Small intestine (tissue), 7 donors: Measurements from ENCODE around the gene PLK3. TPM values are rescaled to one million over a fixed set of nuclear protein-coding genes. Genes with fewer than 3 reads are reported as not detected.
"Not testable (repeated sequence)": the region's sequence is repeated elsewhere in the genome, so short reads cannot be mapped to it uniquely, and the experiment has no call there.

Experiments
- DNase-seq, 2 donors: peaks; one replicate each; pipeline versions ENCODE4 v3.0.0 to v3.0.0-alpha.2; 2013
- FAIRE-seq: peaks from 2 replicates; lab custom pipeline; 2012; peaks lifted over from hg19 to GRCh38; lab: Jason Lieb, UNC
- H3K27ac ChIP-seq, 3 donors: one replicate each; pipeline ENCODE4 v1.5.1; 2013; ENCODE audit warnings: low read length in 2 of 3, mild to moderate bottlenecking in 2 of 3, control low read depth in 1 of 3, inconsistent platforms in 1 of 3, low read depth in 1 of 3, moderate library complexity in 1 of 3
- H3K27me3 ChIP-seq, 3 donors: one replicate each; pipeline ENCODE4 v1.6.1; 2013; ENCODE audit warnings: low read length in 3 of 3, inconsistent platforms in 1 of 3; ENCODE audit not compliant: control insufficient read depth in 3 of 3, insufficient read depth in 3 of 3
- H3K36me3 ChIP-seq, 3 donors: one replicate each; pipeline ENCODE4 v1.6.1; 2013; ENCODE audit warnings: low read length in 3 of 3, inconsistent platforms in 1 of 3, low read depth in 1 of 3, mild to moderate bottlenecking in 1 of 3, moderate library complexity in 1 of 3; ENCODE audit not compliant: control insufficient read depth in 3 of 3, insufficient read depth in 2 of 3
- H3K4me1 ChIP-seq, 3 donors: one replicate each; pipeline ENCODE4 v1.6.1; 2013; ENCODE audit warnings: low read length in 2 of 3, inconsistent platforms in 1 of 3, low read depth in 1 of 3, mild to moderate bottlenecking in 1 of 3, moderate library complexity in 1 of 3; ENCODE audit not compliant: control insufficient read depth in 3 of 3, insufficient read depth in 2 of 3
- H3K4me3 ChIP-seq, 3 donors: one replicate each; pipeline ENCODE4 v1.5.1; 2013; ENCODE audit warnings: low read length in 3 of 3, control low read depth in 1 of 3, inconsistent platforms in 1 of 3, low read depth in 1 of 3, mild to moderate bottlenecking in 1 of 3, moderate library complexity in 1 of 3
- H3K9me3 ChIP-seq, 2 donors: one replicate each; pipeline ENCODE4 v1.6.1; 2013; ENCODE audit warnings: low read depth in 1 of 2, low read length in 1 of 2; ENCODE audit not compliant: control insufficient read depth in 2 of 2, insufficient read depth in 1 of 2
- WGBS, 3 donors: extraction: QIAGEN DNeasy Blood & Tissue Kit; methylation state at CpG; one replicate each; pipeline ENCODE4 v1.1.7; 2013; 5-methylcytosine and 5-hydroxymethylcytosine counted together
- polyA plus RNA-seq, 4 donors: library from polyadenylated mRNA; stranded (reverse) in 3 of 4; unstranded in 1 of 4; fragments of 200-250 nt in 3 of 4; fragments of 120-200 nt in 1 of 4; gene quantifications; one replicate each; pipeline versions ENCODE4 v1.2.1 to v1.2.3, GENCODE V29; 2013
- donor health status: healthy with polysubstance abuse.
- donor health status: control.
- donor health status: control.
- donor health status: Bipolar disorder and iron deficiency.
- donor health status: healthy.

PLK3 gene
- polyA plus RNA-seq, 4 donors: 5.4 to 16.7 (median 10.6) TPM

DNA sequence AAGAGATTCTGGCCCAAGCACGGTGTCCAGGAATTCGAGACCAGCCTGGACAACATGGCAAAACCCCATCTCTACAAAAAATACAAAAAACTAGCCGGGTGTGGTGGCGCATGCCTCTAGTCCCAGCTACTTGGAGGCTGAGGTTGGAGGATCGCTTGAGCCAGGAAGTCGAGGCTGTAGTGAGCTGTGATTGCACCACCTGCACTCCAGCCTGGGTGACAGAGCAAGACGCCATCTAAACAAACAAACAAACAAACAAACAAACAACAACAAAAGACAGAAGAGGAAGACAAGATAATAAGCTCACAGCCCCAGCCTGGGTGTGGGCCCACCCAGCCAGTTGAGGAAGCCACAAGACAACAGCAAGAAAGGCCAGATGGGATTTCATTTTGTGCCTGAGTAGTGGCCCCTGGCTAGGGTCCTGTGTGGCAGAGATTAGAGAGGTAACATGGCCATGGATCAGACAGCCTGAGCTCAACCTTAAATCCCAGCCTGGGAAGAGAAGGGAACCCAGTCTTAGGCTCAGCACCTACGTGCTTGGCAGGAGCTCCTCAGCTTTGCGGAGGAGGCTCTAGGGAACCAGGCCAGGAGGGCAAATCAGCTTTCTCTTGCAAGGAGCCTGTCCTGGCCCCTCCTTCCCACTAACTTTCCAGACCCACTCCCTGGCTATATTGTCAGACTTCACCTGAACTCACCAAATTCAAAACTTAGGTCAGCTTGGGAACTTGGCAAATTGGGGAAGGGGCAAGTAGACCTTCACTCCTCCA, 7.3 kb upstream of the PLK3 start:
- Histone ChIP-seq H3K27me3 (no peaks in the 10 kb centered on the region), H3K4me3 (no peak overlapping the region), H3K4me1 (no peaks in the 10 kb centered on the region), H3K9me3 (no peaks in the 10 kb centered on the region), H3K36me3 (no peaks in the 10 kb centered on the region), H3K27ac (no peak overlapping the region)
- no peak for FAIRE-seq
- no peak for DNase-seq
- 87 to 91% (median 91%) methylated on average over 9 of the region's 9 CpGs for WGBS, 3 donors

DNA sequence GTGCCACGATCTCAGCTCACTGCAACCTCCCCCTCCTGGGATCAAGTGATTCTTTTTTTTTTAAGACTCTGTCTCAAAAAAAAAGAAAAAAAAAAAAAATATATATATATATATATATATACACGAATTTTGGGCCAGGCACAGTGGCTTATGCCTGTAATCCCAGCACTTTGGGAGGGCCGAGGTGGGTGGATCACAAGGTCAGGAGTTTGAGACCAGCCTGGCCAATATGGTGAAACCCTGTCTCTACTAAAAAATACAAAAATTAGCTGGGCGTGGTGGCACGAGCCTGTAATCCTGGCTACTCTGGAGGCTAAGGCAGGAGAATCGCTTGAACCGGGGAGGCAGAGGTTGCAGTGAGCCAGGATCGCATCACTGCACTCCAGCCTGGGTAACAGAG, 2.3 kb upstream of the PLK3 start:
- H3K27ac ChIP-seq, DNase-seq, H3K27me3 ChIP-seq, FAIRE-seq, H3K4me3 ChIP-seq, H3K9me3 ChIP-seq: not testable (repeated sequence)
- WGBS, 3 donors: 79 to 84% (median 80%) methylated on average over 8 of the region's 8 CpGs
- Histone ChIP-seq H3K36me3 (peaks cover 0 to 13% (median 0%) of the 10 kb centered on the region in 3 donors), H3K4me1 (peaks cover 0 to 26% (median 2%) of the 10 kb centered on the region in 3 donors)

DNA sequence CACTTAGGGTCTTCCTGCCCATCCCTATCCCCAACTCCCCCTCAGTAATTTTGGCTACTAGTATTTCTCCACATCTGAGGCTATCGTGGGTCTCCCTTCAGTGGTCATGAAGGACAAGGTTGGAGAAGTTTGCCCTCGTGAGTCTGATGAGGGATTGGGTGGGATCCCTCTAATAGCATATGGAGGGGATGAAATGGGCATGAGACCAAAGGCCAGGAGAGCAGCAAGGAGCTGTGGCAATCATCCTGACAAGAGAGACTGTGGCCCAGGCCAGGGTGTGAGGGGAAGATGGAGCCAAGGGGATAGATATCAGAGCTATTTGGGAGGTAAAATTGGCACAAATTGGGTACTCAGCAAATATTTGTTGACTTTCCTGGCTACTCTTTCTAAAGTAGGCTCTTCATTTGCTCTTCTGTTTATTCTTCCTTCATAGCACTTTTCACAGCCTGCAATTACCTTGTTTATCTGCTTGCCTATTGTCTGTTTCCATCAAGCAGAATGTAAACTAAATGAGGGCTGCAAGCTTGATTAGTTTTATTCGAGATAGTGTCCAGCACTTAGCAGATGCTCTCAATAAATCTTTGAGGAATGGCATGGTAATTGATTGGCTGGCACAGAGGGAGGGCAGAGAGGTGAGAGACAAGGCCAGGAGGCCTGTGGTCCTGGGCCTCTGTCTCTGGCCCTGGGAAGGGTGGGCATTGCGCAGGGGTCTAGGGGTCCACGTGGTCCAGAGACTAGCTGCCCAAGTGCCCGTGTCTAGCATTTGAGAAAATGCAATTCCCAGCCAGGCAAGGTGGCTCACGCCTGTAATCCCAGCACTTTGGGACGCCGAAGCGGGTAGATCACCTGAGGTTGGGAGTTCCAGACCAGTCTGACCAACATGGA, 1.5 kb upstream of the PLK3 start:
- Histone ChIP-seq H3K27ac (peak overlapping the region in 2 of 3 donors; percentile 45 to 92), H3K36me3 (peaks cover 2 to 22% (median 6%) of the 10 kb centered on the region in 3 donors), H3K27me3 (no peaks in the 10 kb centered on the region), H3K9me3 (no peaks in the 10 kb centered on the region), H3K4me1 (peaks cover 0 to 27% (median 2%) of the 10 kb centered on the region in 3 donors), H3K4me3 (no peak overlapping the region)
- DNase-seq (no peak), FAIRE-seq (no peak)
- WGBS, 3 donors: 81 to 87% (median 86%) methylated on average over 10 of the region's 10 CpGs

DNA sequence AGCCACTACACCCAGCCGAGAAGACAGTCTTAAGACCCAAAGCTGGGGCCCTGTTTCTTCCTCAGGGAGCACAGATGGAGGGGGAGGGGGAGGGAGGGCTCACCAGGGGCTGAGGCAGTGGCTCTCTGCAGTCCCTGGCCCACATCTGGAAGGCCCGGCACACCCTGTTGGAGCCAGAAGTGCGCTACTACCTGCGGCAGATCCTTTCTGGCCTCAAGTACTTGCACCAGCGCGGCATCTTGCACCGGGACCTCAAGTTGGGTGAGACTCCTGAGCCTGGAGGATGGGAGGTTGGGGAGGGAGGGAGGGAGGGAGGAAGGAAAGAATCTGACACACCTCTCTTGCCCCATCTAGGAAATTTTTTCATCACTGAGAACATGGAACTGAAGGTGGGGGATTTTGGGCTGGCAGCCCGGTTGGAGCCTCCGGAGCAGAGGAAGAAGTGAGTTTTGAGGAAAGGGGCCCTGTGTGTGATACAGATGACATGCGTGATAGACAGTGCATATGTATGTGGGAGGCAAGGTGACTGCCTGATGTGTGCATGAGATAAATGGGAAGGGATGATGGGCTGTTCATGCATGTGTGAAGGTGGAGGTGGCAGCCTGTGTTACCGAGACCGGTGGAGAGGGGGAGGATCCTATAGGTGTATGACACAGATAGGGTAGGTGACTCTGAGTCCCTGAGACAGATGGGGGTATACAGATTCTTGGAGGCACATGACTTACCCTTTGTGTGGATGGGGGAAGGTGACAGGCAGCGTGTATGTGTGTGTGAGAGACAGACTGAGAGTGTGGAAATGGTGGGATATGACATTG, 1.5 kb downstream of the PLK3 start:
- peak overlapping the region in 1 of 3 donors; percentile 58 for H3K27ac ChIP-seq
- no peak for DNase-seq
- FAIRE-seq: no peak

DNA sequence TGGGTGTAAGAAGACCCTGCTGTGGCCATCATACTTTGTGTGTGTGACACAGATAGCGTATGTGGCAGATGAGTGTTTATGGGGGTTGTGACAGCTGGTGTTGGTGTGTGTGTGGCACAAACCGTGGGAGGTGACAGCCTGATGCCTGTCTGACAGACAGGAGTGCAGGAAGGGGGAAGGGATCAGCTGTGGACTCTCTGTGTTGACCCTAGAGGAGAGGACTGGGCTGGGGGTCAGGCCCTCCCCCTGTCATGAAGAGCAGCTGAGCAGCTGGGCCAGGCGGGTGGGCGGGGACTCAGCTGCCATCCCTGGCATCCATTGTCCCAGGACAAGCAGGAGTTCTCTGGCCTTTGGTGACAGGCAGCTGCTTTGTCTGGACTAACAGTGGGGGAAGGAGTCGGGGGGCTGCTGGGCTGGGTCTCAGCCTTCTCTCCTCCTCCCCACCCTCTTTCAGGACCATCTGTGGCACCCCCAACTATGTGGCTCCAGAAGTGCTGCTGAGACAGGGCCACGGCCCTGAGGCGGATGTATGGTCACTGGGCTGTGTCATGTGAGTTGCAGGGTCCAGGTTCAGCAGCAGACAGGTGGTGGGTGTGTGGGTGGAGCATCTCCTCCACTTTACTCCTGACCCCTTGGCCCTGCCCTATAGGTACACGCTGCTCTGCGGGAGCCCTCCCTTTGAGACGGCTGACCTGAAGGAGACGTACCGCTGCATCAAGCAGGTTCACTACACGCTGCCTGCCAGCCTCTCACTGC, 2.3 kb downstream of the PLK3 start:
- peaks cover 4 to 41% (median 10%) of the 10 kb centered on the region in 3 donors for H3K4me1 ChIP-seq
- peaks cover 2 to 59% (median 8%) of the 10 kb centered on the region in 3 donors for H3K36me3 ChIP-seq
- WGBS, 3 donors: 84 to 90% (median 89%) methylated on average over 13 of the region's 13 CpGs
- no peaks in the 10 kb centered on the region for H3K9me3 ChIP-seq
- no peak overlapping the region for H3K4me3 ChIP-seq
- FAIRE-seq (no peak), DNase-seq (no peak)
- no peaks in the 10 kb centered on the region for H3K27me3 ChIP-seq
- H3K27ac ChIP-seq: peak overlapping the region in 1 of 3 donors; percentile 58

More for the DNA sequence above, 1.5 kb downstream of the PLK3 start:
- Histone ChIP-seq H3K27me3 (no peaks in the 10 kb centered on the region), H3K9me3 (no peaks in the 10 kb centered on the region), H3K36me3 (peaks cover 2 to 51% (median 8%) of the 10 kb centered on the region in 3 donors), H3K4me3 (peak overlapping the region in 2 of 3 donors; percentile 9 to 22), H3K4me1 (peaks cover 2 to 33% (median 5%) of the 10 kb centered on the region in 3 donors)
- WGBS, 3 donors: 62 to 78% (median 67%) methylated on average over 13 of the region's 13 CpGs

DNA sequence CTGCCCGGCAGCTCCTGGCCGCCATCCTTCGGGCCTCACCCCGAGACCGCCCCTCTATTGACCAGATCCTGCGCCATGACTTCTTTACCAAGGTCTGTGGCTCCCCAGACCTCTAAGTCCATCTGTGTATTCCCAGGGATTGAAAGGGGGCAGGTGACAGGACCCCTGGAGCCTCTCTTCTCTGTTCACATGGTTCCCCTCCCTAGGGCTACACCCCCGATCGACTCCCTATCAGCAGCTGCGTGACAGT, 2.8 kb downstream of the PLK3 start:
- Histone ChIP-seq H3K4me3 (no peak overlapping the region), H3K4me1 (peaks cover 4 to 46% (median 12%) of the 10 kb centered on the region in 3 donors), H3K9me3 (no peaks in the 10 kb centered on the region), H3K36me3 (peaks cover 2 to 60% (median 8%) of the 10 kb centered on the region in 3 donors), H3K27ac (peak overlapping the region in 1 of 3 donors; percentile 31), H3K27me3 (no peaks in the 10 kb centered on the region)
- FAIRE-seq: no peak
- DNase-seq: no peak
- 92 to 96% (median 93%) methylated on average over 9 of the region's 9 CpGs for WGBS, 3 donors

DNA sequence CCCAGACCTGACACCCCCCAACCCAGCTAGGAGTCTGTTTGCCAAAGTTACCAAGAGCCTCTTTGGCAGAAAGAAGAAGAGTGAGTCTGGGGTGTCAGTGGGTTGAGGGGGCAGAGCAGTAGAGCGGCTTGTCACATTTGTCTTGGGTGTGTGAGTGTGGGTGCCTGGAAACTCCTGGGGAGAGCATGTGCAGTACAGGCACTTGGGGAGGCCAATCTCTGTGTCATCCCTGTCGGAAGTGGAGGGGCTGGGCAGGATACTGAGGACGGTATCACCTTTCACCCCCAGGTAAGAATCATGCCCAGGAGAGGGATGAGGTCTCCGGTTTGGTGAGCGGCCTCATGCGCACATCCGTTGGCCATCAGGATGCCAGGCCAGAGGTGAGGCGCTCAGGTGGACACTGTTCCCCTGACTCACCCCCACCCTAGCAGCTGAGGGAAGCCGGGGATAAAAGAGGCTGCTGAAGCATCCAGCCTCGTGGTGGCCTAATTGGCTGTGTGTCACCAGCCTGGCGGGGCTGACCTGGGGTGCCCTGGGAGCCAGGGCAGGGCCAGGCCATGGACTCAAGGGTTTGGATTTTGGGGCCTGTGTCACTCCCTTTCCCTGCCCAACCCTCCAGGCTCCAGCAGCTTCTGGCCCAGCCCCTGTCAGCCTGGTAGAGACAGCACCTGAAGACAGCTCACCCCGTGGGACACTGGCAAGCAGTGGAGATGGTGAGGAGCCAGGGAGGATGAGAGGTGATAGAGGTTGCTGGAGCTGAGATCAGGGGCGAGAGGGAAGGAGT, 3.3 kb downstream of the PLK3 start:
- H3K9me3 ChIP-seq: no peaks in the 10 kb centered on the region
- H3K36me3 ChIP-seq: peaks cover 2 to 60% (median 8%) of the 10 kb centered on the region in 3 donors
- H3K4me3 ChIP-seq: no peak overlapping the region
- FAIRE-seq (no peak), DNase-seq (no peak)
- 86 to 92% (median 89%) methylated on average over 13 of the region's 13 CpGs for WGBS, 3 donors
- peaks cover 10 to 51% (median 16%) of the 10 kb centered on the region in 3 donors for H3K4me1 ChIP-seq
- no peaks in the 10 kb centered on the region for H3K27me3 ChIP-seq
- H3K27ac ChIP-seq: peak overlapping the region in 1 of 3 donors; percentile 49
